Suprapubic skin (tissue), 4 donors: ENCODE measurements around the gene BRINP2. TPM values are rescaled to one million over a fixed set of nuclear protein-coding genes. Genes with fewer than 3 reads are reported as not detected.

Experiments
- DNase-seq, 2 donors: peaks; one replicate each; pipeline ENCODE4 v3.0.0-alpha.2; 2019; ENCODE audit warnings: low spot score in 2 of 2
- H3K27ac ChIP-seq: fragments of 200-600 bp; sonication (generic); one replicate; pipeline ENCODE4 v1.5.1; 2019
- H3K27me3 ChIP-seq: fragments of 200-600 bp; sonication (generic); one replicate; pipeline ENCODE4 v1.5.1; 2019
- H3K36me3 ChIP-seq: fragments of 200-600 bp; sonication (generic); one replicate; pipeline ENCODE4 v1.5.1; 2019
- H3K4me1 ChIP-seq: fragments of 200-600 bp; sonication (generic); one replicate; pipeline ENCODE4 v1.5.1; 2019
- H3K4me3 ChIP-seq: fragments of 200-600 bp; sonication (generic); one replicate; pipeline ENCODE4 v1.5.1; 2019; ENCODE audit warnings: mild to moderate bottlenecking
- H3K9me3 ChIP-seq: fragments of 200-600 bp; sonication (generic); one replicate; pipeline ENCODE4 v1.5.1; 2019
- EP300 ChIP-seq: sonication (generic); formaldehyde crosslinking; IDR thresholded peaks from one replicate; pipeline ENCODE4 v1.6.1; 2017; ENCODE audit warnings: antibody characterized with exemption
- POLR2A ChIP-seq, 2 donors: fragments of 450-650 bp; IDR thresholded peaks; one replicate each; pipeline ENCODE4 v1.6.1; 2017; ENCODE audit warnings: antibody characterized with exemption in 2 of 2, mild to moderate bottlenecking in 2 of 2, moderate library complexity in 2 of 2
- POLR2AphosphoS5 ChIP-seq, 3 donors: sonication (generic); formaldehyde crosslinking; IDR thresholded peaks; one replicate each; pipeline ENCODE4 v1.6.1; 2017; ENCODE audit warnings: antibody characterized with exemption in 3 of 3
- WGBS: methylation state at CpG from one replicate; pipeline ENCODE4 v1.1.5; 2018; 5-methylcytosine and 5-hydroxymethylcytosine counted together
- total RNA-seq, 4 donors: library from RNA; depleted of rRNA; stranded (reverse); fragments of >200 nt; gene quantifications; one replicate each; pipeline ENCODE4 v1.1.0, GENCODE V29; 2016
- TF ChIP-seq, protein P1 (sequence below), 2 donors: fragments of 200-600 bp in 1 of 2; fragments of 450-650 bp in 1 of 2; sonication (generic) in 1 of 2; IDR thresholded peaks; one replicate each; pipeline ENCODE4 v1.5.1; 2016 to 2019; ENCODE audit warnings: antibody characterized with exemption in 2 of 2, mild to moderate bottlenecking in 1 of 2, moderate library complexity in 1 of 2

BRINP2 gene
- total RNA-seq, 4 donors from 2014 or later: 0.30 to 0.39 TPM; not detected in 2

GRCh38 chr1:177173976-177174375 lies 3.2 kb downstream of the BRINP2 start:
- no peak for DNase-seq
- Histone ChIP-seq H3K9me3 (no peaks in the 10 kb centered on the region), H3K27me3 (peaks cover 68% of the 10 kb centered on the region), H3K27ac (no peak overlapping the region), H3K36me3 (no peaks in the 10 kb centered on the region), H3K4me3 (no peak overlapping the region), H3K4me1 (peaks cover 13% of the 10 kb centered on the region)
- WGBS: 80% methylated on average over 2 of the region's 2 CpGs
- no peak for TF ChIP-seq EP300
- TF ChIP-seq, protein P1, sequence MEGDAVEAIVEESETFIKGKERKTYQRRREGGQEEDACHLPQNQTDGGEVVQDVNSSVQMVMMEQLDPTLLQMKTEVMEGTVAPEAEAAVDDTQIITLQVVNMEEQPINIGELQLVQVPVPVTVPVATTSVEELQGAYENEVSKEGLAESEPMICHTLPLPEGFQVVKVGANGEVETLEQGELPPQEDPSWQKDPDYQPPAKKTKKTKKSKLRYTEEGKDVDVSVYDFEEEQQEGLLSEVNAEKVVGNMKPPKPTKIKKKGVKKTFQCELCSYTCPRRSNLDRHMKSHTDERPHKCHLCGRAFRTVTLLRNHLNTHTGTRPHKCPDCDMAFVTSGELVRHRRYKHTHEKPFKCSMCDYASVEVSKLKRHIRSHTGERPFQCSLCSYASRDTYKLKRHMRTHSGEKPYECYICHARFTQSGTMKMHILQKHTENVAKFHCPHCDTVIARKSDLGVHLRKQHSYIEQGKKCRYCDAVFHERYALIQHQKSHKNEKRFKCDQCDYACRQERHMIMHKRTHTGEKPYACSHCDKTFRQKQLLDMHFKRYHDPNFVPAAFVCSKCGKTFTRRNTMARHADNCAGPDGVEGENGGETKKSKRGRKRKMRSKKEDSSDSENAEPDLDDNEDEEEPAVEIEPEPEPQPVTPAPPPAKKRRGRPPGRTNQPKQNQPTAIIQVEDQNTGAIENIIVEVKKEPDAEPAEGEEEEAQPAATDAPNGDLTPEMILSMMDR (IDR thresholded peaks at IDR 0.05): no peak
- no peak for TF ChIP-seq POLR2AphosphoS5 (IDR thresholded peaks at IDR 0.05)
- TF ChIP-seq POLR2A (IDR thresholded peaks at IDR 0.05): no peak

GRCh38 chr1:177174921-177175634 lies 4.3 kb downstream of the BRINP2 start:
- H3K36me3 ChIP-seq: no peaks in the 10 kb centered on the region
- 71% methylated on average over 4 of the region's 6 CpGs for WGBS
- H3K27ac ChIP-seq: no peak overlapping the region
- H3K27me3 ChIP-seq: peaks cover 60% of the 10 kb centered on the region
- no peaks in the 10 kb centered on the region for H3K9me3 ChIP-seq
- TF ChIP-seq, protein P1 (IDR thresholded peaks at IDR 0.05): no peak
- no peak for TF ChIP-seq POLR2AphosphoS5 (IDR thresholded peaks at IDR 0.05)
- TF ChIP-seq POLR2A (IDR thresholded peaks at IDR 0.05): no peak
- no peak for TF ChIP-seq EP300
- peaks cover 13% of the 10 kb centered on the region for H3K4me1 ChIP-seq
- no peak for DNase-seq
- no peak overlapping the region for H3K4me3 ChIP-seq

DNA sequence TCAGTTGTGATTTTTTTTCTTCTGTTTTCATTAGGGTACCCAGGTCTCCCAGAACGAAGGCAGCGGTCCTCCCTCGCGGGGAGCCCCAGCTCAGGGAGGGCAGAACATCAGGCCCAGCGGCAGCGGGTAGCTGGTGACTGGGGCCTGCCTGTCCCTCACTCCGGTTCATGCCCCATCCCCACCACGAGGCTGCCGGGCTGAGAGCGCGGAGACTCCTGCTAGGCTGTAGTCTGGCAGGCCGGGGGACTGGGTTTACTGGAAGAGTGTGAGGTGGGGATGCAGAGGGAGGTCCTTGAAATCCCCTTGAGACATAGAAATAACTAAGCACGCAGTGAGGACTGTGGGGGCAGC lies 10.5 kb downstream of the BRINP2 start:
- H3K4me1 ChIP-seq: peaks cover 10% of the 10 kb centered on the region

DNA sequence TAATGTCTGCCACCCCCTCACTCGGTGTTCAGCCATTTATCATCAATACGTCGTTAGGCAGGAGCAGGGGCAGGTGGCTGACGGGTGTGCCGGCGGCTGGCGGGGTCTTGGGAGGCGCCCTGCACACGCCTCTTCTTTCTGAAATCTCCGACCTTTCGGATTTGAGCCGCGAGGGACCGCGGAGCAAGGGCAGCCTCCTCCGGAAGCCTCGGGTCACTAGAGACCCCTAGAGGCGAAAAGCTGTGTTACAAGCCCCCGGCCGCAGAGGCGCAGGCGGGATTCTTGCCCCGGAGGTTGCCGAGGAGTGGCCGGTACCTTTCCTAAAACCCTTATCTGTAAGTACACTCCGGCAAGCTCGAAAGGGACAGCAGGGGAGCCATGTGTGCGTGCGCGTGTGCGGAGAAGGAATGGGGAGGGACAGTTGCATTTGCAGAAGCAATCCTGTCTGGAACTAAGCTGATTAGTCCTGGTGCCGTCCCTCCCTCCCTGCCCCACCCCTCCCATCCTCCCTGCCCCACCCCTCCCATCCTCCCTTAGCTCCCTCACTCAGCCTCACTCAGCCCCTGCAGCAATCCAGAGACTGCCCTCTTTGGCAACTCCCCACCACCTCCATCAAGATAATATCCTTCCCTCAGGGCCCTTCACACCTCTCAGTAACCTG lies 11.0 kb downstream of the BRINP2 start:
- Histone ChIP-seq H3K9me3 (no peaks in the 10 kb centered on the region), H3K4me1 (peaks cover 10% of the 10 kb centered on the region), H3K4me3 (peak overlapping the region; percentile 19), H3K27ac (no peak overlapping the region), H3K27me3 (peaks cover 37% of the 10 kb centered on the region), H3K36me3 (no peaks in the 10 kb centered on the region)
- WGBS: 3% methylated on average over 25 of the region's 32 CpGs
- no peak for TF ChIP-seq POLR2AphosphoS5 (IDR thresholded peaks at IDR 0.05)
- TF ChIP-seq, protein P1 (IDR thresholded peaks at IDR 0.05): peak; percentile 32 to 76
- DNase-seq: peak in 1 of 2 donors; percentile 66

More for the DNA sequence above, 10.5 kb downstream of the BRINP2 start:
- H3K4me3 ChIP-seq: peak overlapping the region; percentile 19
- no peaks in the 10 kb centered on the region for H3K9me3 ChIP-seq
- no peaks in the 10 kb centered on the region for H3K36me3 ChIP-seq
- H3K27me3 ChIP-seq: peaks cover 38% of the 10 kb centered on the region
- 24% methylated on average over 13 of the region's 13 CpGs for WGBS
- TF ChIP-seq EP300 (no peak), POLR2AphosphoS5 (IDR thresholded peaks at IDR 0.05) (no peak)
- peak in 1 of 2 donors; percentile 58 for DNase-seq
- H3K27ac ChIP-seq: no peak overlapping the region

DNA sequence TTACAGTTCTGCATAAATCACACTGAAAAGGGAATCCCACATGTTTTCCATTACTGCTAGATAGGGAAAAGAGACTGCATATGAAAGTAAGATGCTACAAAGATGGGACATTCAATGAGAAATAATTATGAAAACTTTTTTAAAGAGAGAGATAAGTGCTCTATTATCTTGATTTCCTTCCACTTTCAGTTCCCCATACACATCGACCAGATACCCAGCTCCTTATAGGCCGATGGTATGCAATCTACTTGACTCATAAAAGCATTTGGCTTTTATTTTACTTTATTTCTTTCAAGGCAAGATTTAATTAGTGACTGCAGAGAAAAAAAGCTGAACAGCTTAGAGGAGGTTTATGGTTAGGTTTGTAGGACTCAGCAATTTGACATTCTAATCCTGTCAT lies 13.1 kb downstream of the BRINP2 start:
- Histone ChIP-seq H3K27me3 (peaks cover 29% of the 10 kb centered on the region), H3K9me3 (no peaks in the 10 kb centered on the region), H3K4me3 (no peak overlapping the region), H3K4me1 (peaks cover 10% of the 10 kb centered on the region), H3K27ac (no peak overlapping the region), H3K36me3 (no peaks in the 10 kb centered on the region)
- WGBS: 57% methylated on average over 2 of the region's 2 CpGs
- TF ChIP-seq EP300: no peak
- no peak for TF ChIP-seq POLR2AphosphoS5 (IDR thresholded peaks at IDR 0.05)
- no peak for TF ChIP-seq POLR2A (IDR thresholded peaks at IDR 0.05)
- TF ChIP-seq, protein P1 (IDR thresholded peaks at IDR 0.05): no peak
- DNase-seq: no peak
